SK-N-MC (cell line): ENCODE data around the gene LRRC75A.

ENCODE experiments used
- EZH2 ChIP-seq: fragments of 200-600 bp; sonication (generic); IDR thresholded peaks from one replicate; pipeline ENCODE4 v1.6.1; 2017; ENCODE audit warnings: antibody characterized with exemption
- POLR2AphosphoS5 ChIP-seq: IDR thresholded peaks from 2 replicates; pipeline ENCODE4 v1.6.1; 2012; ENCODE audit warnings: mild to moderate bottlenecking, low read depth, low read length, borderline replicate concordance

DNA sequence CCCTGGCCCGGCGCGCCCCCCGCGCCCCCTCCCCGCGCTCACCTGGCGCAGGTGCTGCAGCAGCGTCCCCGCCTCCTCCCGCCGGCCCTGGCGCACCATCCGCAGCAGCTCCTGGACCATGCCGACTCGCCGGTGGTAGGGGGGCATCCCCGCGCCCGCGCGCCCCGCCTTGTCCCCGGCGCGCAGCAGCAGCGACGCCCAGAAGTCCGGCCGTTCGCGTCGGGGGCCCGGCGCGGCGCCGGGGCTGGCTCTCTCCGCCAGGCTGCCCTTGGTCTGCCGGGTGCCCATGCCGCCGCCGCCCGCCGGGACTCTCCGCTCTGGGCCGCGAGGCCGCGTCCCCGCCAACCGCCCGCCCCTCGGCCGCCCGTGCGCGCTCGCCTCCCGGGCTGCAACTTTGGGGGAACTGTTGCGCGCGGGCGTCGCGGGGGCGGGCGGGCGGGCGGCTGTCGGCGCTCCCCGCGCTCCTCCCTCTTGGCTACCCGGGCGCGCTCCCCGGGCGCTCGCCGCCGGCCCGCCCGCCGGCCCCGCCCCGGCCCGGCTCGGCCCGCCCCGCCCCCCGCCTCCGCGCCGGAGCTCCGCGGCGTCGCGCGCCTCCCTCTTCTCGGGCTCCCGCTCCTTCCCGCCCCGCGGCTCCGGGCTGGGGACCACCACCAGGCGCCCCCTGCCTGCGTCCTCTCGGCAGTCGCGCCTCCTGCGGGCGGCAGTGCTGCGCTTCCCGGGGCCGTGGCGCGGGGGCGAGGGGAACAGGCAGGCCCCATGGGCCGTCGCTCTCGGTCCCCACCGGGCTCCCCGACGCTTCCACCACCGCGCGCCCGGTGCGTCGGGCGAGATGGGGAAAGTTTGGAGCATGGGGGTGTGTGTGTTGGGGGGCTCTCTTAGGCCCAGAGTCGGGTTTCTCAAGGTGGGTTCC, at the start of gene LRRC75A:
- no peak for TF ChIP-seq EZH2
- TF ChIP-seq POLR2AphosphoS5: no peak
